SK-N-MC (cell line): ENCODE data around the gene ZNF618.

Experiments used
- DNase-seq: peaks from one replicate; pipeline ENCODE4 v3.0.0-alpha.2; 2011; ENCODE audit warnings: low read depth, low spot score
- H3K27ac ChIP-seq: fragments of 200-600 bp; sonication (generic); 2 replicates; pipeline ENCODE4 v1.5.1; 2016; ENCODE audit warnings: mixed run types
- H3K36me3 ChIP-seq: fragments of 200-600 bp; sonication (generic); 2 replicates; pipeline ENCODE4 v1.6.1; 2017; ENCODE audit warnings: antibody characterized with exemption, low read length, mixed read lengths; ENCODE audit not compliant: insufficient read depth
- H3K4me3 ChIP-seq: fragments of 200-600 bp; sonication (generic); 2 replicates; pipeline ENCODE4 v1.5.1; 2016
- H3K9ac ChIP-seq: fragments of 200-600 bp; sonication (generic); 2 replicates; pipeline ENCODE4 v1.8.0; 2017; ENCODE audit warnings: mixed run types, mixed read lengths; ENCODE audit not compliant: insufficient read length
- H3K9me3 ChIP-seq: fragments of 200-600 bp; sonication (generic); 2 replicates; pipeline ENCODE4 v1.6.1; 2017; ENCODE audit warnings: low read depth, mild to moderate bottlenecking, antibody characterized with exemption, low read length, moderate library complexity, mixed read lengths
- EZH2 ChIP-seq: fragments of 200-600 bp; sonication (generic); IDR thresholded peaks from one replicate; pipeline ENCODE4 v1.6.1; 2017; ENCODE audit warnings: antibody characterized with exemption
- FOXP2 ChIP-seq: optimal IDR thresholded peaks from 2 replicates; pipeline ENCODE3; 2011; ENCODE audit warnings: mild to moderate bottlenecking, moderate library complexity; ENCODE audit not compliant: insufficient read depth; ENCODE audit errors: extremely low read length, control extremely low read depth
- POLR2AphosphoS5 ChIP-seq: IDR thresholded peaks from 2 replicates; pipeline ENCODE4 v1.6.1; 2012; ENCODE audit warnings: mild to moderate bottlenecking, low read depth, low read length, borderline replicate concordance

The ZNF618 gene

GRCh38 chr9:113899205-113899604 lies 23.1 kb downstream of the ZNF618 start:
- H3K9ac ChIP-seq, result no peak overlapping the region
- TF ChIP-seq POLR2AphosphoS5, result no peak
- TF ChIP-seq FOXP2, result no peak
- no peak for TF ChIP-seq EZH2
- H3K4me3 ChIP-seq, result no peak overlapping the region
- DNase-seq, result no peak
- no peaks in the 10 kb centered on the region for H3K9me3 ChIP-seq
- no peaks in the 10 kb centered on the region for H3K36me3 ChIP-seq
- no peak overlapping the region for H3K27ac ChIP-seq

- H3K4me3 ChIP-seq, result no peak overlapping the region
- no peaks in the 10 kb centered on the region for H3K36me3 ChIP-seq
- H3K27ac ChIP-seq, result no peak overlapping the region
- no peak for TF ChIP-seq POLR2AphosphoS5
- TF ChIP-seq FOXP2, result no peak
- no peak for TF ChIP-seq EZH2
- H3K9ac ChIP-seq, result no peak overlapping the region
- DNase-seq, result no peak
- no peaks in the 10 kb centered on the region for H3K9me3 ChIP-seq
Observed at GRCh38 chr9:113901221-113901688, 25.1 kb downstream of the ZNF618 start.

GRCh38 chr9:113903514-113904077 lies 27.5 kb downstream of the ZNF618 start:
- H3K9ac ChIP-seq, result no peak overlapping the region
- no peak overlapping the region for H3K27ac ChIP-seq
- no peaks in the 10 kb centered on the region for H3K9me3 ChIP-seq
- no peak overlapping the region for H3K4me3 ChIP-seq
- no peak for DNase-seq
- no peaks in the 10 kb centered on the region for H3K36me3 ChIP-seq
- TF ChIP-seq EZH2, result no peak
- TF ChIP-seq FOXP2, result no peak
- TF ChIP-seq POLR2AphosphoS5, result no peak

- no peaks in the 10 kb centered on the region for H3K9me3 ChIP-seq
- TF ChIP-seq EZH2 (no peak), FOXP2 (no peak)
- H3K36me3 ChIP-seq, result no peaks in the 10 kb centered on the region
- H3K9ac ChIP-seq, result no peak overlapping the region
- no peak overlapping the region for H3K4me3 ChIP-seq
- DNase-seq, result no peak
- no peak overlapping the region for H3K27ac ChIP-seq
Observed at GRCh38 chr9:113906411-113907110, 30.5 kb downstream of the ZNF618 start.

- Histone ChIP-seq H3K36me3 (no peaks in the 10 kb centered on the region), H3K4me3 (no peak overlapping the region), H3K9ac (no peak overlapping the region), H3K9me3 (no peaks in the 10 kb centered on the region), H3K27ac (no peak overlapping the region)
- DNase-seq, result no peak
- TF ChIP-seq FOXP2 (no peak), EZH2 (no peak), POLR2AphosphoS5 (no peak)
Observed at GRCh38 chr9:113907282-113907681, 31.2 kb downstream of the ZNF618 start.

- no peak for DNase-seq
- H3K27ac ChIP-seq, result no peak overlapping the region
- H3K36me3 ChIP-seq, result no peaks in the 10 kb centered on the region
- no peak overlapping the region for H3K9ac ChIP-seq
- H3K9me3 ChIP-seq, result no peaks in the 10 kb centered on the region
- TF ChIP-seq POLR2AphosphoS5 (no peak), FOXP2 (no peak), EZH2 (no peak)
- no peak overlapping the region for H3K4me3 ChIP-seq
Observed at GRCh38 chr9:113909421-113909820, 33.3 kb downstream of the ZNF618 start.

- Histone ChIP-seq H3K9me3 (no peaks in the 10 kb centered on the region), H3K4me3 (no peak overlapping the region), H3K36me3 (no peaks in the 10 kb centered on the region), H3K27ac (no peak overlapping the region), H3K9ac (no peak overlapping the region)
- TF ChIP-seq EZH2 (no peak), FOXP2 (no peak), POLR2AphosphoS5 (no peak)
- DNase-seq, result no peak
Observed at GRCh38 chr9:113910036-113910639, 34.0 kb downstream of the ZNF618 start.

GRCh38 chr9:113911850-113912557 lies 35.9 kb downstream of the ZNF618 start:
- no peak overlapping the region for H3K4me3 ChIP-seq
- no peak overlapping the region for H3K27ac ChIP-seq
- TF ChIP-seq POLR2AphosphoS5 (no peak), EZH2 (no peak), FOXP2 (no peak)
- no peaks in the 10 kb centered on the region for H3K9me3 ChIP-seq
- no peak overlapping the region for H3K9ac ChIP-seq
- no peak for DNase-seq
- no peaks in the 10 kb centered on the region for H3K36me3 ChIP-seq

GRCh38 chr9:113912816-113913215 lies 36.7 kb downstream of the ZNF618 start:
- no peak for TF ChIP-seq FOXP2
- no peak for TF ChIP-seq POLR2AphosphoS5
- no peak for TF ChIP-seq EZH2
- no peak overlapping the region for H3K4me3 ChIP-seq
- no peak overlapping the region for H3K27ac ChIP-seq
- no peaks in the 10 kb centered on the region for H3K9me3 ChIP-seq
- DNase-seq, result no peak
- H3K36me3 ChIP-seq, result no peaks in the 10 kb centered on the region
- no peak overlapping the region for H3K9ac ChIP-seq
